Measurements from ENCODE around the gene ACP2. TPM values are rescaled to one million over a fixed set of nuclear protein-coding genes. Genes with fewer than 3 reads are reported as not detected.
A peak's percentile ranks its signal among the peaks of the same experiment; 100 is the strongest.

The ACP2 gene
- polyA plus RNA-seq, 3 donors = 13.1 to 25.3 (median 20.5) TPM

DNA sequence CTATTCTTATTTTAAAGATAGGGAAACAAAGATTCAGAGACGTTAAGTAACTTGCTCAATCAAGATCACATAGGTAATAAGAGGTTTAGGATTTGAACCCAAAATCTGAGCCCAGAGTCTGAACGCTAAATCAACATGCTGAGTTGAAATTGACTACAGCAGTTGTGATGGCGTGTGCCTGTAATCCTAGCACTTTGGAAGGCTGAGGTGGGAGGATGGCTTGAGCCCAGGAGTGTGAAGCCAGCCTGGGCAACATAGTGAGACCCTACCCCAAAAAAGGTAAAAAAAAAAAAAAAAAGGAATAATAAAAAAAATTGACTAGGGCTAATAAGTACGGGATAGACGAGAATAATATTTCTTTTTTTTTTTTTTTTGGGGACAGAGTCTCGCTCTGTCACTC lies 7.8 kb upstream of the ACP2 start:
- no peak overlapping the region for H3K27ac Mint-ChIP-seq

DNA sequence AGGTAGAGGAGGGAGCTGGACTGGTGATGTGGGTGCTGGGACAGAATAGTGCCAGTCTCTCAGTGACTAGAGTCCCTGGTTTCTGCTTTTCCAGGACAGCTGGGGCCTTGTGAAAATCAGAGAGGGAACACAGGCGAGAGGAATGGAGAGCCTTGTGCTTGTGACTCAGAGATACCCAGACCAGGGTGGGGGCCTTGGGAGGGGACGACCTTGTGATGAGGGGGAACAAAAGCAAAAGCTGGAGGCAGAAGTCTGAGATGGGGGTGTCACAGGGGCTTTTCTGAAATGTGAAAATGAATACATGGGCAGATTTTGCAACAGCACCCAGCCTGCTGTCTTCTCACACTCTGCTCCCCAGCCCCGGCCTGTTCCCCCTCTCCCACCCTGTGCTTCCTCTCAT lies 5.8 kb upstream of the ACP2 start:
- WGBS (ENCODE audit: insufficient coverage) = 0% methylated on average over 2 of the region's 3 CpGs
- Histone ChIP-seq H3K4me3 (replicated peaks in 1 of 3; ENCODE audit: low read depth in 2 of 3, low read length in 3 of 3) (peak overlapping the region in 1 of 3 experiments; percentile 45), H4K20me1 (ENCODE audit: insufficient read depth, low read length) (no peaks in the 10 kb centered on the region), H2AFZ (ENCODE audit: insufficient read depth, low read depth, low read length, poor library complexity, severe bottlenecking) (no peak overlapping the region), H3K27ac (ENCODE audit: low read depth in 1 of 2, low read length in 2 of 2) (peak overlapping the region; percentile 77 to 82), H3K36me3 (replicated peaks in 1 of 2; ENCODE audit: control insufficient read depth in 1 of 2, insufficient read depth in 2 of 2, low read length in 2 of 2) (no peaks in the 10 kb centered on the region), H3K4me2 (replicated peaks; ENCODE audit: extremely low read depth, low read length, poor library complexity, severe bottlenecking) (peak overlapping the region; percentile 66), H3K9ac (ENCODE audit: insufficient read depth, low read length, poor library complexity, severe bottlenecking) (peak overlapping the region; percentile 58), H3K79me2 (ENCODE audit: insufficient read depth, low read length) (peaks cover 9% of the 10 kb centered on the region), H3K9me3 (replicated peaks in 1 of 2; ENCODE audit: control insufficient read depth in 1 of 2, insufficient read depth in 1 of 2, low read length in 2 of 2) (no peaks in the 10 kb centered on the region), H3K27me3 (ENCODE audit: control insufficient read depth in 2 of 2, insufficient read depth in 2 of 2, low read length in 2 of 2) (no peaks in the 10 kb centered on the region), H3K4me1 (ENCODE audit: control insufficient read depth in 1 of 2, insufficient read depth in 2 of 2, low read length in 2 of 2) (peaks cover 39 to 49% of the 10 kb centered on the region in 2 donors)
- Mint-ChIP-seq H3K27ac (peak overlapping the region; percentile 83 to 94 (median 88)), H3K36me3 (no peaks in the 10 kb centered on the region), H3K4me3 (peak overlapping the region; percentile 26 to 79), H3K4me1 (peaks cover 44% of the 10 kb centered on the region), H3K27me3 (ENCODE audit: low read depth in 3 of 3) (no peaks in the 10 kb centered on the region), H3K9me3 (no peaks in the 10 kb centered on the region)
- intact Hi-C loops (cut with micrococcal nuclease) = loop anchor here in 1 of 2 donors (5.0 kb wide), 1 partner anchor 37 kb away; no protein-coding TSS in a partner anchor
- peak; percentile 53 to 92 (median 73) for DNase-seq
- TF ChIP-seq, protein P1, sequence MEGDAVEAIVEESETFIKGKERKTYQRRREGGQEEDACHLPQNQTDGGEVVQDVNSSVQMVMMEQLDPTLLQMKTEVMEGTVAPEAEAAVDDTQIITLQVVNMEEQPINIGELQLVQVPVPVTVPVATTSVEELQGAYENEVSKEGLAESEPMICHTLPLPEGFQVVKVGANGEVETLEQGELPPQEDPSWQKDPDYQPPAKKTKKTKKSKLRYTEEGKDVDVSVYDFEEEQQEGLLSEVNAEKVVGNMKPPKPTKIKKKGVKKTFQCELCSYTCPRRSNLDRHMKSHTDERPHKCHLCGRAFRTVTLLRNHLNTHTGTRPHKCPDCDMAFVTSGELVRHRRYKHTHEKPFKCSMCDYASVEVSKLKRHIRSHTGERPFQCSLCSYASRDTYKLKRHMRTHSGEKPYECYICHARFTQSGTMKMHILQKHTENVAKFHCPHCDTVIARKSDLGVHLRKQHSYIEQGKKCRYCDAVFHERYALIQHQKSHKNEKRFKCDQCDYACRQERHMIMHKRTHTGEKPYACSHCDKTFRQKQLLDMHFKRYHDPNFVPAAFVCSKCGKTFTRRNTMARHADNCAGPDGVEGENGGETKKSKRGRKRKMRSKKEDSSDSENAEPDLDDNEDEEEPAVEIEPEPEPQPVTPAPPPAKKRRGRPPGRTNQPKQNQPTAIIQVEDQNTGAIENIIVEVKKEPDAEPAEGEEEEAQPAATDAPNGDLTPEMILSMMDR (IDR thresholded peaks at IDR 0.05) = no peak

More for the DNA sequence above, 7.8 kb upstream of the ACP2 start:
- H3K79me2 ChIP-seq (ENCODE audit: insufficient read depth, low read length) = no peaks in the 10 kb centered on the region
- H3K27me3 ChIP-seq (ENCODE audit: control insufficient read depth in 2 of 2, insufficient read depth in 2 of 2, low read length in 2 of 2) = no peaks in the 10 kb centered on the region
- DNase-seq = no peak
- WGBS (ENCODE audit: insufficient coverage) = 80% methylated on average over 4 of the region's 6 CpGs
- peaks cover 0 to under 1% of the 10 kb centered on the region in 2 donors for H3K36me3 Mint-ChIP-seq
- no peaks in the 10 kb centered on the region for H3K36me3 ChIP-seq (replicated peaks in 1 of 2; ENCODE audit: control insufficient read depth in 1 of 2, insufficient read depth in 2 of 2, low read length in 2 of 2)
- H3K27me3 Mint-ChIP-seq (ENCODE audit: low read depth in 3 of 3) = peaks cover 0 to 2% (median 1%) of the 10 kb centered on the region in 3 donors
- H4K20me1 ChIP-seq (ENCODE audit: insufficient read depth, low read length) = no peaks in the 10 kb centered on the region
- H3K9me3 Mint-ChIP-seq = no peaks in the 10 kb centered on the region
- H3K27ac ChIP-seq (ENCODE audit: low read depth in 1 of 2, low read length in 2 of 2) = no peak overlapping the region
- H3K4me3 Mint-ChIP-seq = no peak overlapping the region
- H3K4me1 ChIP-seq (ENCODE audit: control insufficient read depth in 1 of 2, insufficient read depth in 2 of 2, low read length in 2 of 2) = peaks cover 36 to 49% of the 10 kb centered on the region in 2 donors
- intact Hi-C loops (cut with micrococcal nuclease) = no loop called here
- H3K4me1 Mint-ChIP-seq = peaks cover 50% of the 10 kb centered on the region
- TF ChIP-seq, protein P1 (IDR thresholded peaks at IDR 0.05) = no peak
- no peaks in the 10 kb centered on the region for H3K9me3 ChIP-seq (replicated peaks in 1 of 2; ENCODE audit: control insufficient read depth in 1 of 2, insufficient read depth in 1 of 2, low read length in 2 of 2)
- H3K4me3 ChIP-seq (replicated peaks in 1 of 3; ENCODE audit: low read depth in 2 of 3, low read length in 3 of 3) = no peak overlapping the region
- no peak overlapping the region for H2AFZ ChIP-seq (ENCODE audit: insufficient read depth, low read depth, low read length, poor library complexity, severe bottlenecking)
- H3K4me2 ChIP-seq (replicated peaks; ENCODE audit: extremely low read depth, low read length, poor library complexity, severe bottlenecking) = no peak overlapping the region
- no peak overlapping the region for H3K9ac ChIP-seq (ENCODE audit: insufficient read depth, low read length, poor library complexity, severe bottlenecking)
